NCI-H1048 (cell line): ENCODE results near the gene VEGFC.

Experiments
- DNase-seq: peaks from one replicate; lab custom pipeline; 2025; lab: John Stamatoyannopoulos, UW

Gene VEGFC

DNA sequence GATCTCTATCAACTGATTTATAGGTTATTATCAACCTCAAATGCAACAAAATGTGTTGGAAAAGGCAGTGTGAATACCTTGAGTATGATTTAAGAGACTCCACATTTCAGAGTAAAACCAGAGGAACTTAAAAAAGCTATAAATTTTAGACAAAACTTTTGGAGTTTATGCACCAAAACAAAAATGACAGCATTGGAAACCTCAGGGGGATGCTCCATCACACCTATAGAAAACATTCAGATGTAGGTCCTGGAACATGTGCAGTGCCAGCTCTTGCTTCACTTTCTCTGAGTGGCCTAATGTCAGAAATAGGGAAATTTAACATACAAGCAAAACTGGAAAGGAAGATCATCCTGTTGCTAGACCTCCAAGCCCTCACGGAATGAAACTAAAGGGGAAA, 5.8 kb upstream of the VEGFC start:
- no peak for DNase-seq

DNA sequence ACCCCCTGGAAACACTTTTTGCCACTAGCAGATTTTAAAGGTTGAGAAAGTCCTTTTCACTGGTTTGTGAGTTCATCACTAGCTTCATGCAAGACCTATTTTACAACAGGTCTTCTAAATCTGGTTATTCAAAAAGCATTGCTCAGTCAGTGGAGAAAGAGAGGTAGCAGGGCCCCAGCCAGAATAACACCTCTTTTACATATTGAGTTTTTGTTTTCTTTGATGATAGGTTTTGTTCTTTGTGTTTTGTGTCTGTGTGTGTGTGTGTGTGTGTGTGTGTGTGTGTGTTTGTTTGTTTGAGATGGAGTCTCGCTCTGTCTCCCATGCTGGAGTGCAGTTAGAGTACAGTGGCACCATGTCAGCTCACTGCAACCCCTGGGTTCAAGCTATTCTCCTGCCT, 2.7 kb upstream of the VEGFC start:
- DNase-seq, result no peak

DNA sequence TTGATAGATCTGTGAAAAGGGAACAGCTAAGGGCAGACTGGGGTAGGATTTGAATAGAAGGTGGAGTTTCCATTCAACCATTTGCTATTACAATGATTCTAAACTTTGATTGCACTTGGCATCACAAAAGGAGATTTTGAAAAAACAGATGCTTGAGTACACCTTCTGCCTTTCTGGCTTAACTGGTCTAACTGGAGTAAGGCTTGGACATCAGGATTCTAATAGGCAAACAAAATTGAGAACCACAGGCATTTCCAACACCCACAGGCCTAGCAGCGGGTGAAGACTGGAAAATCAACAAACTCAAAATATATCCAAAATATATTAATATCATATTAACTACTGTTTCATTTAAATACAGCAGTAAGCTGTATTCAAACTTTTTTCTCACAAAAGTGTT, 1.9 kb upstream of the VEGFC start:
- DNase-seq, result no peak

DNA sequence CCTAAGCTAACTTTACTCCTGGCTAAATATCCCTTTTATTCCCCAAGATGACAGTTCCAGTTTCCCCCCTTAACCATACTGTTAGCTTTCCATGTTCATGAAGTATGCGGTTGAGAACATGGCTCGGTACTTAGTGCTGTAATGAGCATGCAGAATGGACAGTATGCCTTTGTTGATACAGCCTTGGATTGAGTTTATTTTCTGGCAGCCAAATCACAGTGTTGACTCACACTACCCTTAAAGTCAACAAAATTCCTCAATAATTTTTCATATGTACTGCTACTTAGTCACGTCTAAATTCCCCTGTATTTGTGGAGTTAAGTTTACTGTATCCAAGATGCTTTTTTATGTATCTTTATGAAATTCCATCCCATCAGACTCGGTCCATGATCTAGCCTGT, 1.4 kb upstream of the VEGFC start:
- DNase-seq, result no peak

DNA sequence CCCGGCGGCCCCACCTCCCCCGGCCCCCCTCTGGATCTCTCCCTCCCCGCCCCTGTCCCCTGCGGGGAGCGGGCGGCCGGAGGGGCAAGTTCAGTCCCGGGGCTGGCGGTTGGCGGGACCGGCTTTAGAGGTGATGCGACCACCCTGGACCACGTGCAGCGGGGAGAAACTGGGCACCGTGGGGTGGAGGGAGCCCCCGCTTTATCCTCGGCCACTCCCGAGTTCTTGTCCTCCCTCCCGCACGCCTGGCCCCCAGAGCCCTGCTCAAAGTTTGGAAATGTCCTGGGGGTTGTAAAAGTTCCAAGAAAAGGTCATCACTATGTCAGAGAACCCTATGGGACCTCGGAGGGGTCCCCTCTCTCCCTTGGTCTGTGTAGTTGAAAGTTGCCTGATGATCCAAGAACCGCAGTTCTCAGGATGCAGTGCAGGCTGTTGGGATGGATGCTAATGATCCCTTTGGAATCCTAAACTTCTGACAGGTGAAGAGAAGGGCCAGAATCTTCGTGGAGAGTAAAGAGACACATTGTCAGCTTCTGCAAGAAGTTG, 411 bp upstream of the VEGFC start:
- DNase-seq, result no peak

DNA sequence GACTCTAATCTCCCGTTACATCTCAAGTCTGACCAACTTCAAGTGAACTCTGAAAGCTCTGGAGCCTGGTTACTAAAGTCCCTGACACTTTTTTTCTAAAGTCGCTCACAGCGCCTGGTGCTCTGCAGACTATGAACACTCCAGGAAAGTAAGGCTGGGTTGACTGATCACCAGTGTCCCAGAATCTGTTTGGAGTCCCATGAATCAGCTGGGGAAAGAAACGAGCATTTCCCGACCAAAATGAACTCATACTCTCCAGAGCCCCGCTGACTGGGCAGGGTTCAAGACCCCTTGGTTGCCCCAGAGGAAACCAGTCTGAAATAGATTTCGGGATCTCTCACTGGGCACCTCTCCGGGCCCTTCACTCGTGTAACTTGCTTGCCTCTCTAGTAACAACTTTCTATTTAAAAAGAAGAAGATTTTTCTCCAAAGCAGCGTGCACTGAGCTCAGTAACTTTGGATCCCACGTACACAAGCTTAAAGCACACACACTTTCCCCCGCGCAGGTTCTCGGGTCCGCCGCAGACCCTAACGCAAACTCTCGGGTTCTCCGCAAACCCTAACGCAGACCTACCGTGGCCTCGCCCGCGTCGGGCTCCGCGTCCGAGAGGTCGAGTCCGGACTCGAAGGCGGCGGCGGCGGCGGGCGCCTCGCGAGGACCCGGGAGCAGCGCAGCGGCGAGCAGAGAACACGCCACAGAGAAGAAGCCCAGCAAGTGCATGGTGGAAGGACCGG, 964 bp downstream of the VEGFC start:
- no peak for DNase-seq

DNA sequence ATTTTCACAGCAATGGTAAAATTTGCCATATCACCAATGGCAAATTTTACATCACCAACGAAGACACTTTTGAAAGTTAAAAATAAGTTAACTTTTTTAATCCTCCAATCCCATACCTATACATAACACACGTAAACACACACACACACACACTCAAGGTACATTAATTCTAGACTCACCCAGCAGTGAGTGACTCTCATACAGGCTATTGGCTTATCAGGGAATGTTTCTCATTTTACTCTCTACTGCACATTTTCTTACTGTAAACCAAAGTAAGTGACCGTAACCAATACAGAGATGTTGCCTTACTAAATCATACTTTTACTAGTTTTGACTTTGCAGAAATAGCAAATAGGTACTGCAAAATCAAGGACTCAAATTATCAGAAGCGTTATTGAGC, 2.3 kb downstream of the VEGFC start:
- no peak for DNase-seq

DNA sequence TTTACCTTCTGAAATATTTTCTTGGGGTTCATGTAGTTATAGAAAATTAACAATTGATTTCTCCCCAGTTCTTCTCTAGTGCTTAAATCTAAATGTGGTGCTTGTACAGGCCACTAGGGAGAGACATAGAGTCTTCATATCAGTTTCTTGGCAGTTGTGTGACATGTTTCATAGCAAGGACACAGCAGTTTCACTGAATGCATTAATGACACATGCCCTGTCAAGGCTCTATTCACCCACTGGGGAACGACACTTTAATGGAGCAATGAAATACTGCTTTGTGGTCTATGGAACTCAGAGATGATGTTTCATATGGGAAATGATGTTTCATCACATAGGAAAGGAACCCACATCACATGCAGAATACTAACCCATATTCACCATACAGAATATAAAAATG, 2.8 kb downstream of the VEGFC start:
- DNase-seq, result peak; percentile 5

DNA sequence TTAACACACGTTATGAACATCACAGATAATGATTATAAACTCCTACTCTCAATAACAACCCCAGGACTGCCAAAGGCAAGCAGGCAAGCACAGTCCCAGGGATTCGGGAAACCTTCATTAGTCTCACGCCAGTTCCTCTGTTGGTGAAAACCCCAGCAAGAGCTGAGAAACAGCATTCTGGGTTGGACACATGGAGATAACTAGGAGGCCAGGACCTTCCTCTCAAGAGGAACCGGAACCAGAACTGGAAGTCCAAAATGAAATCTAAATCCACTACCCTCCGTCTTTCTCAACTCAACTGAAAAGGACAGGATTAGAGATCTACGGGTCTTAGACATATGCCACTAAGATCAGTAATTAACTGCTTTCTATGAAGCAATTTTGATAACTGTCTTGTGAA, 3.8 kb downstream of the VEGFC start:
- DNase-seq, result no peak

DNA sequence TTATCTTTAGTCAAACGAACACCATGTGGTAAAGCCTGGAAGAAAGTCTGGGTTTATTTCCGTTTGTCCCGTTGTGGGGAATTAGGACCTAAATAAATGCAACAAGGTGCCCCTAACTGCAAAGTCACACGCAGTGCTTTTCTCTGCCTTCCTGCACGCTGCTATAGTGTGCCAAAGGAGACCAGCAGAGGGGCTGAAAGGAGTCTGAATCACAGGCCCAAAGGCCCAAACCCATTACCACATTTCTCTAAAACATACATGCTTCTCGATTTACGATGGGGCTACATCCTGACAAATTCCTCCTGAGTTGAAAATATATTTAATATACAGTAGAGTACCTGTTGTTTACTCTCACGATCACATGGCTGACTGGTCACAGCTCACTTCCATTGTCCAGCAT, 4.5 kb downstream of the VEGFC start:
- no peak for DNase-seq

DNA sequence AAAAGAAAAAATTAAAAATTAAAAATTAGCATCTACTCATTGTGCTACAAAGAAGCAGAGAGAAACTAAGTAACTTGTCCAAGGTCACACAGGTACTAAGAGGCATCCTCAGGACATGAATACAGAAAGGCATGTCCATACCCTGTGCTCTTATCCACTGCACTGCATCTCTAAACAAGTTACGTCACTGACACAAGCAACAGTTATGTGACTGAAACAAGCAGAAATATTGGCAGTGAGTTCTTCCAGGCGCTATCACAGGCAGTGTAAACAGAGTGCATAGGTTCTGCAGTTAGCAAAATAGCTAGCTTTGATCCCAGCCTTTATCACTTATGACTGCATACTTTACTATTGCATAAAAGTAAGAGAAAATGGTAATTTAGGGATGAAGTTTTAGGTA, 7.9 kb downstream of the VEGFC start:
- DNase-seq, result no peak

DNA sequence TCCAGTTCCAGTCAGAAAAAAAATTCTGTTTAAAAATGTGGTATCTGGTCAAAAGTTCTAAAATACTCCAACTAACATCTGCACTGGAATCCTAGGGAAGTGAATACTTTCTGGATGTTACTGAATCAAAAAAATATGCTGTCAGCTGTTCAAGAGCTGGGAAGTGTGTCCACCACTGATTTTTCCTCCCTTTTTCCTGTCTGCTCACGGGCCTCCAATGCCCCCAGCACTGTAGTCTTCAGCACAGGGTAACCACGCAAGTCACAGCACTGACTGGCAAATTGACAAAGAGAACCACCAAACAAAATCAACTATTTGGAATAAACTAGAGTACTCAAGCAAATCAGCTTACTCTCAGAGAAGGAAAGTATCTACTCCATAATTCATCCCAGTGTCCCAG, 9.9 kb downstream of the VEGFC start:
- no peak for DNase-seq

DNA sequence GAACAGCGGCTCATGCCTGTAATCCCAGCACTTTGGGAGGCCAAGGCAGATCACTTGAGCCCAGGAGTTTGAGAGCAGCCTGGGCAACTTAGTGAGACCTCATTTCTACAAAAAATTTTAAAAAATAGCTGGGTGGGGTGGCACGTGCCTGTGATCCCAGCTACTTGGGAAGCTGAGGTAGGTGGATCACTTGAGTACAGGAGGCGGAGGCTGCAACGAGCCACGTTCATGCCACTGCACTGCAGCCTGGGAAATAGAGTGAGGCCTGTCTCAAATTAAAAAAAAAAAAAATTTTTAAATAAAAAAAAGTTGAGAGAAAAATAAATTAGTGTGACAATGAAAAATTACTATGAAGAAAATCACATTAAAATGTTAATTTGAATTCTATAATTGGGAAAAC, 10.5 kb downstream of the VEGFC start:
- DNase-seq, result no peak

DNA sequence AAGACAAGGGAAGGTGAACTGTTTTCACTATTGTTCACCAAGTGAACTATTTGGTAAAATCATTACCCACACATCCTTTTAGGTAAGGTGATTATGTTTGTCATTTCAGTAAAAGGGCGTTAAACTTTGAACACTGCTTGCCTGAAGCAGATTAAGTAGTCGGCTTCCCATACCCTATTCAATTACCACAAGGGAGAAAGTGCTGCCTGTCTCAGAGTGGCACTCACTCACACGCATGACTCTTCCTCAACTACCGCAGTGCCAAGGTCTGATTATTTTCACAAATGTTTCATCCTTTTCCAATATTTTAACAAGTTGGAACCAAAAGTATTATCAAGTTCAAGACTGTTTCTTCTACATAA, 11.0 kb downstream of the VEGFC start:
- DNase-seq, result no peak

DNA sequence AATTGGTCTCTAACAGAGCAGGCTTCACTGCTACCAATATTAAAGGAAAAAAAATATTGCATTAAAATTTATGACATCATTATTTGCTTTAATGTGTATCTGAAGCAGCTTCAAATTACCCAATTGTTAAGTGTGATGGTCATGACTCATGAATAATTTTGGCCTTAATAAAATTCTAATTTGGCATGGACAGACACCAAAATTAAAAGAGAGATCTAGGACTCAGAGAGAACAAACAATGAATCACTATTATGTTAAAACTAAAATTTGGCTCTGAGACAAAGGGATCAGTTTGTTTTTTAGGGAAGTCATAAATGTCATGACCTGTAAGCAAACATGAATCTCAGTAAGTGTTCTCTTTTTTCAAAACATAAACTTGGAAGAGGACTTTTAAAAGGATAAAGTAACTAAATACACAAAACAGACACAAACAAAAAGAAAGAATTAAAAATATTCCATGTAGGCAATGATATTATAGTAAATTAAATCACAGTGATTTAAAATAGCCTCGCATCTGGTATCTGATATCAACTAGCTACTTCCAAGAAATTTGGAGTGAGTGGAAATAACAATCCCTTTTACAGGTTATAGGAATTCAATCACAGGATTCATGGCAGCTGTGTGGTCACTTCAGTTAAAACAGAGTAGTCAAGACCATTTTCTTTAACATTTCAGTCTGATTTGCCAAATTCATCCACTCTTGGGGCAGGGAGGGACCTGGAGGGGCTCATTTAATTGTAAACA, 11.6 kb downstream of the VEGFC start:
- no peak for DNase-seq

DNA sequence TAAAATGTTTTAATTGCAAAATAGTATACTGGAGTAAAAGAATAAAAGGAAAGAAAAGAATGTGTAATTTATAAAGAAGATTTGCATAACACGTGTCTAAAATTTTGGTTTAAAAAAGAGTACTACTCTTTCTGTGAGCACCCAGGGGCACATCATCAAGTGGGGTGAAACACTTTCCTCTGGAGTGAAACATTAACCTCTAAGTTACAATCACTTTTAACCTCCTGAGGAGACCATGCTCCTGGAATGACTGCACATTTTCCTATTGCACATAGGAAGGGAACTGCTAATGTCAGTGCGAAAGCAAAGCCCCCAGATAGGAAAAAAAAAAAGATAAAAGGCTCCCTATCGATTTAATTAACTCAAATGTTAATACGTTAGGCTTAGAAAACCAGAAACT, 13.3 kb downstream of the VEGFC start:
- no peak for DNase-seq

DNA sequence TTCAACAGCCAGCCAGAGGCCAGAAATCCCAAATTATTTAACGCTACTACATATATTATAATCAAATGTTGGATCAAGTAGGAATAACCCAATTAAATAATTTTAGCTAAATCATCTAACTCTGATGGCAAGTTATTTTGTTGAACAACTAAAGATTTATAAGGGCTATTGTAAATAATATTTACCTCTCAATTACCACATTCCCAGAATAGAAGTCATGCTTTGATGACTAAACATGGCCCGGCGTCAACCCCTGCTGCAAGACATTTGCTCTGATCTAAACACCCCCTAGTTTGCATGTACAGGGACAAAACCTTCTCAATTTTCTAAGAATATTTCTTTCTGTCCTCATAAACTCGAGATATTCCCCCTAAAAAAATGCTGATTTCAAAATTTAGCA, 14.2 kb downstream of the VEGFC start:
- DNase-seq, result no peak

DNA sequence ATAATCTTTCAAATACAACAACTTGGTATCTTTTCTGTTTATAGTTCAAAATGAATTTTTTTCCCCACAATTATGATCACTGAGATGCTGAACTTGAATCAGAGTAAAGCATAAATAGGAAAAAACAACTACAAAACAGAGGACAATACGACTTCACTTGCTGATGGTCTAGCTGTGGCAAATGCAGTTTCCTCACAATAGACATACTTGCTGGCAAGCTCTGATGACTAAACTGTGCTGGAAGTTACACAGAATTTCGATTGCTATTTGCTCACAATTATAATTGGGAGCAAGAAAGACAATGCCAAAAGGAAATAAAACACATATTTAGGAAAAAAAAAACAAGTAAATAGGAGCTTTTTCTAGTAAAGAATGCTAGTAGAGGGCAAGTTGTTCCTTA, 14.7 kb downstream of the VEGFC start:
- DNase-seq, result no peak

DNA sequence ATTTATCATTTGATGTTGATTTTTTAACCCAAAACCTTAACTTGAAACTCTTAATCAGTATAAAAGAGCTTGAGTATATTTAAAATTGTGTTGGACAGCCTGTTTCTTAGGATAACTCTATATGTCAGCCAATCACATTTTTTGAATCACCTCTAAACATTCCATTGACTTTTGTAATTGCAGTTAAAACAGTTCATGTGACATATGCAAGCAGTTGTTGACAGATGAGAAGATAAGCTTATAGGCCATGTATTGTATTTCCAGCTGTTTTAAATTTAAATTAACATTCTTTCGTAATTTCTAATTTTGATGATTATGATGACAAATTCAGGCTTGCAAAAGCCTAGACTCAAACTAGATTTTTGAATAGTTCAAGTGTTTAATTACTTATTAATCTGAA, 17.4 kb downstream of the VEGFC start:
- DNase-seq, result no peak

DNA sequence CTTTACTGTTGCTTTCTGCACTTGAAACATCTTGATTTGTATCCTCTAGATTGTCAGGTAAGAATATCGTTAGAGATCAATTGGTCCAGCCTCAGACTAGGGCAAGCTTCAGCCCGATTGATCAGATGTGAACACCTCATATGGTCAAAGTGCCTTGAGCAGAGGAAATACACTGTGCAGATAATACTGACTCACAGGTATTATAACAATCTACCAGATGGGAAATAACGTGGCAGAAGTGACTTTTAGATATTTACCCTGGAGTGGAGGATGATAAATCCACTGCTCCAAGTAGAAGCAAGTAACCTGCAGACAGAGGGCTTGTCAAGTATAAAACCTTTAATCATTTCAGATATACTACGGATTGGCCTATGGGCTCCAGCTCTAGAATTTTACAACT, 17.9 kb downstream of the VEGFC start:
- DNase-seq, result no peak

DNA sequence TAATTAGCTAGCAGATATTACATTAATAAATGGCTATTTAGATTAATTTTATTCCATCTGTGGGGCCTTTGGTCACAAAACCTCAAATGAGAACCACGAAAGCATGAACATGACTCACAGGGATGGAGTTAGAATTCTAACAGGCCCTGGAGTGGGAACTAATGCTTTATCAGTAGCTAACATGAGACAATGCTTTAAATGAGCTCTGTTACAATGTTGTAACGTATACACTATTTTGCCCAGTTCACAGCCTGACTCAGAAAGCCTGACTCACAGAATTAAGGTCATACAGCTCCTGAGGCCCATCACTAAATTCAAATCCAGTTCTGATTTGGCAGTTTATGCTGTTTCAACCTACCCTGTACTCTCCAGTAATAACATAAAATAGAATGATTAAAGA, 23.2 kb downstream of the VEGFC start:
- DNase-seq, result no peak

DNA sequence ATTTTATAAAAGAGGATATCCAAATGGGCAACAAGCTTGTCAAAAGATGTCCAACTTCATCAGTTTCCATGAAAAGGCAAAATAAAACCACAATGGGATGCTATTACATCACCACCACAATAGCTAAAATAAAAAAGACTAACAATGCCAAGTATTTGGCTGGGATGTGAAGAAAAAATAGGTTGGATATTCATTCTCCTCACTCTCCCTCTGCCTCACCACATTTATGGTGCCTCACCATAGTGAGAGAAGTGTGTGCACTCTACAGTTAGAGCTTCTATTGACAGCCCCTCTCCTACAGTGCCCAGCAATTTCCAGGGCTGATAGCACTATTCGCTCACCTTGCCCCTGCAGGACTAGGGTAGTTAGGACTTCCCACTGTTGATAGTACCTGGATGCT, 25.5 kb downstream of the VEGFC start:
- DNase-seq, result no peak

DNA sequence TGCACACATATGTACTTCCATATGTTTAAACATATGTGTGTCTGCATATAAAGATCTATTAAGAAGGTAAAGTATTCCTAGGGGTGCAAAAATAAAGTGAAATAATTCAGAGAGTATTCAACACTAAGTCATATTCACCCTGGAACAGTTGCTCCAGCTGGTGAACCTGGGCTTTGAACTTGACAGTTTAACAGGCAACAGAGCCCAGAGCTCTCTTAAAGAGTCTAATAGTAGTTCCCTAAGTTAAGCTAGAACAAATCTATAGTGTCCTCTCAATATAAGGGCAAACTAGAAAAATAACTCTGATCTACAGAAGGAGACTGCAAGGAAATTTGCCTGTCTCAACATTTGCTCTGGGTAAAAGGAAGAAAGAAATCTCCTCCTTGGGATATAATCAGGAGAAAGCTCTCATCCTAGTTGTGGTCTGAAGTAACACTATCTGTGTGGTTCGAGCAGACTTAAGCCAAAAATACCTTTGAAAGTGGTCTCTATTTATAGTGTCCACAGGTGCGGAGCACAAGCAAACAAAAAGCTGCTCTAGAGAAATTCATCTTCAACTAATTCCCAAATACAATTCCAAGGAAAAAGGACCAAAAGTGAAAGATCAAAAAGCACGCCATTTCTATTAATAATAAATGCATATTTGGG, 29.9 kb downstream of the VEGFC start:
- DNase-seq, result no peak
